BE2C (cell line): ENCODE results near the gene SUN2.

Experiments used
- DNase-seq: peaks from one replicate; pipeline ENCODE4 v3.0.0-alpha.2; 2020
- H3K27me3 ChIP-seq: fragments of 250-450 bp; sonication (Bioruptor Pico); 2 replicates; pipeline ENCODE4 v1.5.1; 2020; ENCODE audit warnings: mild to moderate bottlenecking
- H3K36me3 ChIP-seq: fragments of 250-450 bp; sonication (Bioruptor Pico); 2 replicates; pipeline ENCODE4 v1.5.1; 2020; ENCODE audit warnings: mild to moderate bottlenecking
- H3K4me1 ChIP-seq: fragments of 250-450 bp; sonication (Bioruptor Pico); 2 replicates; pipeline ENCODE4 v1.5.1; 2020
- H3K4me3 ChIP-seq: 2 replicates; pipeline ENCODE4 v1.5.1; 2011; ENCODE audit warnings: low read depth, low read length
- H3K9me3 ChIP-seq: fragments of 250-450 bp; sonication (Bioruptor Pico); 2 replicates; pipeline ENCODE4 v1.5.1; 2020
- TF ChIP-seq, protein P1 (sequence below): IDR thresholded peaks from 2 replicates; pipeline ENCODE4 v1.5.1; 2012; ENCODE audit warnings: mild to moderate bottlenecking, low read depth, low read length

The SUN2 gene

DNA sequence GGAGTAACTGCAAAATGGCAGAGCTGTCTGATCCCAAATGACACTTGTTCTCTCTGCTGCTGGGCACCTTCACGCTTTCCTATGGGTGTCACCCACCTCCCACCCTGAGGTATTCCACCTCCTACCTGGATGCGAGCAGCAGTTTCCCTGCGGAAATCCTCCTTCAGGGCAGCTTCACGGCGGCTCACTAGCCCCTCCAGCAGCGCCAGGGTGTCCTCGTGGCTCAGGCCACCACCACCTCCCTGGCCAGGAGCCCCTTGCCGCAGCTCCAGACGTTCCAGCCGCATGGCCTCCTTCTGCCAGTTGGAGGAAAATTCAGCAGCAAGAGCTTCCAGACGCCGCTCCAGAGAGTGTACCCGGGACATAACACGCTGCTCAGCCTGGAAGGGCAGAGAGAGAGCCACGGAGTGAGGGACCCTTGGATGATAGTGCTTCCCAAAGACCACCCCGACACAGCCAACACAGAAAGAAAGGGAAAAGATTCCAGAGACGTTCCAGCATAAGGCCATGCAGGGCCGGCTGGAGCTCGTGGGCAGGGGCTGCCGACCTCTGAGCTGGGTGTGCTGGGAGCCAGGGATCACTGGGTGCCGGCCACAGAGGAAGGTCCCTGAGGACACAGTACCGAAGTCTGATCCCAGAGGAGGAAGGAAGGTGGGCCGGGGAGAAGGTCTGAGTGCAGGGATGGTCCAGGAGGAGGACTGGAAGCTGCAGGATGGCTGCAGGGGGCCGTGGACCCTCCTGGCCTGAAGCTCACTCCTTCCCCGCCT, 13.4 kb downstream of the SUN2 start:
- Histone ChIP-seq H3K36me3 (peaks cover 83% of the 10 kb centered on the region), H3K9me3 (no peaks in the 10 kb centered on the region), H3K4me1 (no peaks in the 10 kb centered on the region), H3K27me3 (no peaks in the 10 kb centered on the region), H3K4me3 (no peak overlapping the region)
- TF ChIP-seq, protein P1, sequence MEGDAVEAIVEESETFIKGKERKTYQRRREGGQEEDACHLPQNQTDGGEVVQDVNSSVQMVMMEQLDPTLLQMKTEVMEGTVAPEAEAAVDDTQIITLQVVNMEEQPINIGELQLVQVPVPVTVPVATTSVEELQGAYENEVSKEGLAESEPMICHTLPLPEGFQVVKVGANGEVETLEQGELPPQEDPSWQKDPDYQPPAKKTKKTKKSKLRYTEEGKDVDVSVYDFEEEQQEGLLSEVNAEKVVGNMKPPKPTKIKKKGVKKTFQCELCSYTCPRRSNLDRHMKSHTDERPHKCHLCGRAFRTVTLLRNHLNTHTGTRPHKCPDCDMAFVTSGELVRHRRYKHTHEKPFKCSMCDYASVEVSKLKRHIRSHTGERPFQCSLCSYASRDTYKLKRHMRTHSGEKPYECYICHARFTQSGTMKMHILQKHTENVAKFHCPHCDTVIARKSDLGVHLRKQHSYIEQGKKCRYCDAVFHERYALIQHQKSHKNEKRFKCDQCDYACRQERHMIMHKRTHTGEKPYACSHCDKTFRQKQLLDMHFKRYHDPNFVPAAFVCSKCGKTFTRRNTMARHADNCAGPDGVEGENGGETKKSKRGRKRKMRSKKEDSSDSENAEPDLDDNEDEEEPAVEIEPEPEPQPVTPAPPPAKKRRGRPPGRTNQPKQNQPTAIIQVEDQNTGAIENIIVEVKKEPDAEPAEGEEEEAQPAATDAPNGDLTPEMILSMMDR: no peak
- no peak for DNase-seq

DNA sequence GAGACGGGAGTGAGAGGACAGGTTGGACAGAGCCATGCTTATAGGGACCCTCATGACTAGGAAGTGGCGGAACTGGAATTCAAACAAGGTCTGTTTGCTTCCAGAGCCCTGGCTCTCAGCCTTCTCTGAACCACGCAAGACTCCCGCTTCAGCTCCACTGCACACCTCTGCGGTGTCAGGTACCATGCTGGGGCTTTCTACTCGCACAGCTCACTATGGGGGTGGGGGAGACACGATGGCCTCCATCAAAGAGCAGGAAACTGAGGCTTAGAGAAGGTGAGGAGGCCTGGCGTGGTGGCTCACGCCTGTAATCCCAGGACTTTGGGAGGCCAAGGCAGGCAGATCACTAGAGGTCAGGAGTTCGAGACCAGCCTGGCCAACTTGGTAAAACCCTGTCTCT, 14.2 kb downstream of the SUN2 start:
- Histone ChIP-seq H3K9me3 (no peaks in the 10 kb centered on the region), H3K4me1 (no peaks in the 10 kb centered on the region), H3K36me3 (peaks cover 89% of the 10 kb centered on the region), H3K27me3 (no peaks in the 10 kb centered on the region), H3K4me3 (no peak overlapping the region)
- DNase-seq: no peak
- TF ChIP-seq, protein P1: no peak

DNA sequence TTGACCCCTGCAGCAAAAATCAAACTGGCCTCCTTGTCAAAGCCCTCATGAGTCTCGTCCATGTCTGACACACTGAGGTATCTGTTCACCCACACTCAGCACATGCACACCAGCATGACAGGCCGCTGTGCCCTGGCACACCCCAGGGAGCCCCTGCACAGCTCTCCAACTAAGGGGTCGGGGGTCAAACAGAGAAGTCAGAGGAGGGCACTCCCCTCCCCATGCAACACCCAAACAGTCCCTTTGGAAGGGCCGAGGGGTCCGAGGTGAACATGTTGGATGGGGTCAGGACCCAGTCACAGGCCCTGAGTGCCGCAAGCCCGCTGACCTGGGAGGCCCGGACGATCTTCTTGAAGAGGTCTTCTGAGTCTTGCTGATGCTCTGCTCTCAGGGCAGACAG, 14.6 kb downstream of the SUN2 start:
- TF ChIP-seq, protein P1: no peak
- no peaks in the 10 kb centered on the region for H3K27me3 ChIP-seq
- H3K36me3 ChIP-seq: peaks cover 93% of the 10 kb centered on the region
- no peaks in the 10 kb centered on the region for H3K9me3 ChIP-seq
- no peaks in the 10 kb centered on the region for H3K4me1 ChIP-seq
- DNase-seq: no peak
- no peak overlapping the region for H3K4me3 ChIP-seq

DNA sequence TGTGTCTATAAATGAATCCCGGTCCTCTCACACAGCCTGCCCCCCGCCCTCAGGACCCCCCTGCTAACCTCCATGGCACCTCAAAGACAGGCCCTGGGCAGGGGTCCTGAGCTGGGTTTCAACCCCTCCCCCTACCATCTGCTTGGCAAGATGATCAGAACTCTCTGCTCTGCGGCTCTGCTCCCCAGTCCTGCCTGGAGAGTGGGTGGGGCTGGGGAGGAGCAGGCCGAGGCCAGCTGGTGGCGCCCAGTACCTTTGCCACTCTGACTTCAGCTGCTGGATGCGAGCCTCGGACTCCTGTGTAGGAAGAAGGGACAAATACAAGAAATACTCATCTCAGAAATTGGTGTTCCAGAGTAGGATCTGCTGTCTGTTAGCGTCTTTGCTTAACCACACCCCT, 15.0 kb downstream of the SUN2 start:
- no peak for DNase-seq
- no peak overlapping the region for H3K4me3 ChIP-seq

DNA sequence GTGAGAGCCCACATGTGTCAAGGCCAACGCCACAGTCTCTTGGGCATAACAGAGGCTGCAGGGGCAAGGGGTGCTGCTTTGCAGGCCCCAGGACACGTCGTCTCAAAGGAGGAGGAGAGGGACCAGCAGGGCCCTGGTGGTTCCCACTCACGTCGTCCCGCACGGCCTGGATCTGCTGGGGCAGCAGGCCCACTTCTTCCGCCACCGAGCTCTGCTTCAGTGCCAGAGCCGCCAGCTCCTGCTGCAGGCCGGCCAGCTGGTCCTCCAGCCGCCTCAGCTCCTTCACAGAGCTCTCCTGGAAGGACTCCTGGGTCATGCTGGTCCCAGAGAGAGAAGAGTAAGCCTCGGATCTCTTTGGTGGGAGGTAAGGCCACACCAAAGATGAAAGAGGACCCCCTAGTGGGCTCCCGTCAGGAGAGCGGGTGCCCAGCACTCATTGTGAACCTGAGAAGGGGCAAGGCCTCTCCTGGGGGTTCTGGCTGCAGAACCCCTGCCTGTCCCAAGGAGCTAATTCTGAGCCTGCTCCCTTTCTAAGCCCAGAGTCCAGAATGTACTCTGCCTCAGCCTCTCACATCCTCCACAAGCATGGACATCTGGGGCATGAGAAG, 15.6 kb downstream of the SUN2 start:
- Histone ChIP-seq H3K27me3 (no peaks in the 10 kb centered on the region), H3K36me3 (peaks cover 96% of the 10 kb centered on the region), H3K4me3 (no peak overlapping the region), H3K9me3 (no peaks in the 10 kb centered on the region), H3K4me1 (no peaks in the 10 kb centered on the region)
- no peak for DNase-seq
- TF ChIP-seq, protein P1: no peak

More for the DNA sequence above, 15.0 kb downstream of the SUN2 start:
- Histone ChIP-seq H3K9me3 (no peaks in the 10 kb centered on the region), H3K27me3 (no peaks in the 10 kb centered on the region), H3K36me3 (peaks cover 94% of the 10 kb centered on the region), H3K4me1 (no peaks in the 10 kb centered on the region)
- TF ChIP-seq, protein P1: no peak
